Activated T-cell treated with anti-CD3 and anti-CD28 coated beads, Interleukin-2, amount 50 U/mL, for 24 hours (primary cell): Measurements from ENCODE around the gene MFNG.

ENCODE experiments used
- DNase-seq: peaks from one replicate; pipeline ENCODE4 v3.0.0-alpha.2; 2020
- H3K27ac Mint-ChIP-seq: 2 replicates; pipeline ENCODE4 v1.8.0; 2020; ENCODE audit warnings: mild to moderate bottlenecking, mixed read lengths
- H3K27me3 Mint-ChIP-seq: 2 replicates; pipeline ENCODE4 v1.8.0; 2020; ENCODE audit warnings: mixed read lengths
- H3K36me3 Mint-ChIP-seq: 2 replicates; pipeline ENCODE4 v1.8.0; 2020; ENCODE audit warnings: low read depth, mixed read lengths
- H3K4me1 Mint-ChIP-seq: 2 replicates; pipeline ENCODE4 v1.8.0; 2020; ENCODE audit warnings: low read depth, mixed read lengths
- H3K4me3 Mint-ChIP-seq: 2 replicates; pipeline ENCODE4 v1.8.0; 2020; ENCODE audit warnings: mild to moderate bottlenecking, moderate library complexity, mixed read lengths
- H3K9me3 Mint-ChIP-seq: 2 replicates; pipeline ENCODE4 v1.8.0; 2020; ENCODE audit warnings: mixed read lengths

The MFNG gene

DNA sequence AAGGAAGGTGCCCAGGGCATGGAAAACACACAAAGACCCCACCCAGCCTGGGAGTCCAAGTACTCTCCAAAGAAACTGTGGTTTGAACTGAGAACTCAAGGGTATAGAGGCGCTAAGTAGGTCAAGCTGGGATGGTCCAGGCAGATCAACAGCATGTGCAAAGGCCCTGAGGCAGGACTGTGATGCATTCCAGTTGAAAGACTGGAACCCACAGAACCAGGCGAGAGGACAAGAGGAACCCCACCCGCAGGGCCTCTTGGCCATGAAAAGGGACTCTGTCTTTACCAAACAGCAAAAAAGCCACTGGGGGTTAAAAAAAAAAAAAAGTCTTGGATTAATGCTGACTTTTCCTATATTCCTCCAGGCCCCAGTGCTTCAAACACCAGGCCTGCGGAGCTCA is 18.8 kb upstream of the MFNG start:
- no peaks in the 10 kb centered on the region for H3K27me3 Mint-ChIP-seq
- H3K36me3 Mint-ChIP-seq: no peaks in the 10 kb centered on the region
- no peak for DNase-seq
- H3K9me3 Mint-ChIP-seq: no peaks in the 10 kb centered on the region
- peaks cover 13% of the 10 kb centered on the region for H3K4me1 Mint-ChIP-seq
- H3K4me3 Mint-ChIP-seq: no peak overlapping the region
- no peak overlapping the region for H3K27ac Mint-ChIP-seq

DNA sequence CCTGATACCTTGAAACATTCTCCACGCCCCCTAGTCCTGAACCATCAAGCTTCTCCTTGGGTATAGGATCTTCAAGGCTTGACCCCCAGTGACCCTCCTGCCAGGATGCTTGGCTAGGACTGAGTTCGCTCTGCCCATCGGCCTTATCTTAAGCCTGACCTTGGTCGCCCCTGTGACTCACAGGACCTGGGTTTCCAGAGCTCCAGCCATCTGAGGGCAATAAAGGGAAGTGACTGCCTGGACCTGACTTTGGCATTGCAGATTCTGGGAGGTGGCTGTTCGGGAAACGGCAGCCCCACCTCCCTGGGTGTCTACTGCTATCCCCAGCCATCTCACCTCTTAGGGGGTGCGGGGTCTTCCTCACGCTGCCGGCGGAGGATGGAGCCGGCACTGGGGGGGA is 17.7 kb upstream of the MFNG start:
- H3K36me3 Mint-ChIP-seq: no peaks in the 10 kb centered on the region
- no peak overlapping the region for H3K4me3 Mint-ChIP-seq
- DNase-seq: no peak
- no peak overlapping the region for H3K27ac Mint-ChIP-seq
- peaks cover 13% of the 10 kb centered on the region for H3K4me1 Mint-ChIP-seq
- H3K27me3 Mint-ChIP-seq: no peaks in the 10 kb centered on the region
- H3K9me3 Mint-ChIP-seq: no peaks in the 10 kb centered on the region

DNA sequence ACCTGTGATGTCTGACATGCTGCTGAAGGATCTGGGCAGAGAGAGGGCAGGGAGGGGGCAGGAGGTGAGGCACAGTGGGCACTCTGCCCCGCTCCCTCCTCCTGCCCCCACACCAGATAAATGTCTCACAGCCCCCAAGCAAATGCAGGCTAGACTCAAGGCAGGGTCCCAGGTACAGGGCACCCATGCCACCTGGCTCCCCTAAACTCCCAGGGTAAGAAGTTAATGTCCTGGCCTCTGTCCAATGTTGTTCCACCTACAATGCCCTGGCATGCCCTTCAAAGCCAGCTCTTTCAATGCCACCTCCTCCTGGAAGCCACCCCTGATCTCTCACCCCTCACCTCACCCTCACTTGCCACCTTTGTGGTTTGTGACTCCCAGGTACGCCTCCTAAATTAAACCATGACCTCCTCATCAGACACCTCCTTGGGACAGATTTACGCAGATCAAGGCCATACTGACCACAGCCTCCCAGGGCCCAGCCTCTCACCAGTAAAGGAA is 17.0 kb upstream of the MFNG start:
- H3K27ac Mint-ChIP-seq: no peak overlapping the region
- H3K4me3 Mint-ChIP-seq: no peak overlapping the region
- DNase-seq: no peak
- H3K4me1 Mint-ChIP-seq: peaks cover 15% of the 10 kb centered on the region
- H3K36me3 Mint-ChIP-seq: no peaks in the 10 kb centered on the region
- no peaks in the 10 kb centered on the region for H3K27me3 Mint-ChIP-seq
- H3K9me3 Mint-ChIP-seq: no peaks in the 10 kb centered on the region

DNA sequence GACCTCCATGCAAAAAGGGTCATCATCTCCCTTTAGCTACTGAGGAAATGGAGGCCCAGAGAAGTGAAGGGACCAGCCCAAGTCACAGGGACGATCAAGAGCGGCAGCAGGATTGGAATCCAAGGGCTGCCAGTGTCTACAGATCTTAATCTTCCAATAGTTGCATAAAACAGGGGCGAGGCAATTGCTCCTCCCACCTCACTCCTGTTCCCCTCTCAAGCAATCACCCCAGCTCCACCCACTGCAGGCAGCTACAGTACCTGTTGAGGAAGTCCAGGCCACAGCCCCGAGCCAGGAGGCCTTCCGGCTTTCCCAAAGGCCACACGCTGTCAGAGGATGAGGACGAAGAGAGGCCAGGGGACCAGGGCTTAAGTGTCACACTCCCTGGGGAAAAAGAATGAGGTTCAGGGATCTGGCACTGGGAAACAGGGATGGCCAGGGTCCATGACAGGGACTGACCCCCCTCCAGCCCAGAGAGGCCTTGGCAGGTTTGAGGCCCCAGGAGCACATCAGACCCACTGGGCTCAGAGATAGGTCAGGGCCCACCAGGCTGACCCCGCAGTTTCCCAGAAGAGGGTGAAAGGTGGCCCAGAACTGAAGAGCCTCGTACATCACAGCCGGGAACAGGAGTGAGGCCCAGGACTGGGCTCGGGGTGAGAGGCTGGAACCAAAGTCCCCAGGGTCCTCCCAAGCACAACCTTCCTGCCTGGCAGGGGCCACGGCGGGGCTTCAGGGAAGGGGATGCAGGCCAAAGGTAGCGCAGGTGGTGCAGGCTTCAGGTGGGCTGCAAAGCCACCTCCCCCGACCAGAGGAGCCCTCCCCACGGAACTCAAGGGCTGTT is 16.4 kb upstream of the MFNG start:
- DNase-seq: no peak
- no peaks in the 10 kb centered on the region for H3K36me3 Mint-ChIP-seq

DNA sequence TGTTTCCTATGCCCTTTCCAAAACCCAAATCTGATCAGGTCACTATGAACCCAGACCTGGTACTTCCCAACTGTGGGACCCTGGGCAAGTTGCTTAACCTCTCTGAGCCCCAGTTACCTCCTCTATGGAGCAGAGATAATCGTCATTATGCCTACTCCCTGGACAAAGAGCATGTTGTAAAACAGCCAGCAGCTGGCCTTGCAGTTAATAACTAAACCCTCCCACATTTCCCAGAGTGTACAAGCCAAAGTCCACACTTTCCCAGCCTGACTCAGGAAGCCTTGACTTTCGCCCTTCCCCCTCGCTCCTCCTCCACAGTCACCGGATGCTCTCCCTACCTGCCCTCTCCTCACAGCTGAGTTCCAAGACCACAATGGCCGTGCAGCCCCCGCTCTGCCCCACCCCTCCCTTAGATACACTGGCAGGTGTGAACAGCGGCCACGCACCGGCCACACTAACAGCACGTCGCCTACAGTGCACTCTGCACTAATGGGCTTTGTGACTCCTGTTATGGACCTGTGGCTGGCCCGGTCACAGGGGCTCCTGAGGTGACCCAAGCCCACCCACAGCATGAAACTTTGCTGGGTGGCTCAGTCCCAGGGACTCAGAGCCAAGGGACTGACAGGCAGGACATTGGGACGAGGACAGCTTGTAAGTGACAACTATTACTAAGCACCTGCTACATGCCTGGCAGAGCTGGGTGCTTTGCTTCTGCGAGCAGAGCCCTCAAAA is 15.6 kb upstream of the MFNG start:
- Mint-ChIP-seq H3K27me3 (no peaks in the 10 kb centered on the region), H3K27ac (no peak overlapping the region), H3K9me3 (no peaks in the 10 kb centered on the region), H3K4me1 (peaks cover 17% of the 10 kb centered on the region), H3K4me3 (no peak overlapping the region), H3K36me3 (no peaks in the 10 kb centered on the region)
- no peak for DNase-seq

More for the DNA sequence above, 16.4 kb upstream of the MFNG start:
- Mint-ChIP-seq H3K27ac (no peak overlapping the region), H3K27me3 (no peaks in the 10 kb centered on the region), H3K4me1 (peaks cover 17% of the 10 kb centered on the region), H3K4me3 (no peak overlapping the region), H3K9me3 (no peaks in the 10 kb centered on the region)

DNA sequence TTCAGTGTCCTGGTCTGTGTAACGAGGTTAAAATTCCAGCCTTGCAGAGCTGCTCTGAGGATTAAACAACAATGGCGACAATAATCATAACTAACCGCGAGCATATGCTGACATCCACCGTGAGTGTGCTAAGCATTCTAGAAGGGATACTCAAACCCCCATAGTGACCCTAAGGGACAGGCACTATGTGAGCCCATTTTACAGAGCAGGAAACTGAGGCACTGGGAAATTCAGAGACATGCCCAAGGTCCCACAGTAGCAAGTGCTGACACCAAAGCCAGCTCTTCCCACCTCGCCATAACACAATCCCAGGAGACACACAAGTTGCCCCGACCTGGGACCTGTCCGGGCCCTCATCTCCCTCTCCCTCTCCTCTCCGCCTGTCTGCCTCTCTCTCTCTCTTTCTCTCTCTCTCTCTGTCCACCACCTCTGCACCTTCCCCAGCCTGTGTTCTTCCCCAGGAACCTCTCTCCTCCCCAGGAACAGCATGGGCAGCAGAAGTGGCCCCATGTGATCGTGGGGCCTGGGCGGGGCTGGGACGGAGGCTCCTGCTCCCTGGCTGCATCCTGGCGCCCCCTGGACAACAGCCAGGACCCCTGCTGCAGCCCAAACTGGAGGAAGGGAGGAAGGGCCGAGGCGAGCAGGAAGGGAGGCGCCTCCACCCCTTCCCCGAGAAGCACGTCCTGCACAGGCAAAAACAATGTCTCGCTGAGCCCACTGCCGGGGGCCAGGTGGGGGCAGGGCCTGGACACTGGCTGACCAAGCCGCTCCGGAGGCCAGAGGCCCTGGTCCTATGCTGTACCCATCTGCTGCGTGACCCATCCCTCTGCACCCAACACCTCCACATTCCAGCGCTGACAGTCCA is 14.8 kb upstream of the MFNG start:
- no peak for DNase-seq
- H3K9me3 Mint-ChIP-seq: no peaks in the 10 kb centered on the region
- H3K4me3 Mint-ChIP-seq: no peak overlapping the region
- no peaks in the 10 kb centered on the region for H3K36me3 Mint-ChIP-seq
- H3K27ac Mint-ChIP-seq: no peak overlapping the region
- H3K4me1 Mint-ChIP-seq: peaks cover 17% of the 10 kb centered on the region
- H3K27me3 Mint-ChIP-seq: no peaks in the 10 kb centered on the region

DNA sequence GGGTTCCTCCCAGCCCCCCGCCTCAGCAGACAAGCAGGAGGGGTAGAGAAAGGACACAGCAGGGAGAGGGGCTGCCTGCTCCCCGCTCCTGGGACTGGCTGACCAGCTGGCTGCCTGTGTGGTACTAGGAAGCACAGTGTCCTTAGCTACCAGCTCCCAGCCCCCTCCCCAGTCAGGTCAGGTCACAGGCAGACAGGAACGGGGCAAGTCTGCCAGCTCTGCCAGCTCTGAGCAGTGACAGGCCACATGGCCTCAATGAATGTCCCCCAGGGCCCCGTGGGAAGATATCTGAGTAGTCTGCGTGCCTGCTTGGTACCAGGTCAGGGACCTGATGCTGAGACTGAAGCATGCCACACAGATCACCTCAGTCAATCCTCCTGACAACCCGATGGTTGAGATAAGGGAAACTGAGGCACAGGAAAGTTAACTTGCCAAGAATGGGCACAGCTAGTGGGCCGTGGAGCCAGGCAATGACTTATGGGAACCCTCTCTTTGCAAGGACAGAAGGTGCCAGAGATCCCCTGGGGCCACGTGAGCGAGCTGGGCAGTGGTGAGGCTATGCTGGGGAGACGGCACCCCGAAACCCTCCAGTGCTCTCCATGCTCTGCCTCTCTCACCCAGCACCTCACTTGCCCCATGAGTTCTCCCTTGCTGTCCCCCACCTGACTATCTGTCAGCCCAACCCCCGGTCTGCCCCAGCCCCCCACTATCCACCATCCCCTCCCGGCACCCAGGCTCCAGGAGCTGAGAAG is 13.8 kb upstream of the MFNG start:
- no peaks in the 10 kb centered on the region for H3K27me3 Mint-ChIP-seq
- peaks cover 17% of the 10 kb centered on the region for H3K4me1 Mint-ChIP-seq
- DNase-seq: no peak
- no peaks in the 10 kb centered on the region for H3K9me3 Mint-ChIP-seq
- H3K4me3 Mint-ChIP-seq: no peak overlapping the region
- no peaks in the 10 kb centered on the region for H3K36me3 Mint-ChIP-seq
- H3K27ac Mint-ChIP-seq: no peak overlapping the region

DNA sequence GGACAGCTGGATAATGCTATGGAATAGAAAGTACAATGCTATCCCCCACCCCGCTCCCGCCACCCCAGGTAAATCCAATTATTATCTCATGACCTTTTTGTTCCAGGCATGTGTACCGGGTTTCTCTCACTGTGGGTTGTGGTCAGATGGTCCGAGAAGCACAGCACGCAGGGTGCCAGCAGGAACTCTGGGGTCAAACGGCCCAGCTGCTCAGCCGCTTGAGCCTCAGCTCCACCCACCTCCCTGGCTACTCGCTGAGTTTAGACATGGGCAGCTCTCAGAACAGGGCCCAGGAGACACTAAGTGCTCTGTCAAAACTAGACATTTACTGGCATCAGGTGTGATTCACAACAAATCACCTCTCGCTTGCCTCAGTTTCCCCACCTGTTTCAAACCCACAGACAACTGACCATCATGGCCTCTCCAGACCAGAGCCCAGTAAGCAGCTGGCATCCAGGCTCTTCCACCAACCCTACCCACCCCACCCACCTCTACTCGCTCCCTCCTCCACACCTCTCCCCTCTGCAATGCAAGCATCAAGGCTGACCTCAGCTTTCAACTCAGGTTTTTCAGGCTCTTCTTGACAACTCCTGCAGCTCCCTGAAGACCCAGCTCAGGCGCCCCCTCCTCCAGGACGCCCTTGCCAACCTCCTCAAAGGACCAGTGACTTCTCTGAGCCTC is 13.0 kb upstream of the MFNG start:
- Mint-ChIP-seq H3K27ac (no peak overlapping the region), H3K27me3 (no peaks in the 10 kb centered on the region), H3K36me3 (no peaks in the 10 kb centered on the region), H3K4me3 (no peak overlapping the region), H3K4me1 (peaks cover 17% of the 10 kb centered on the region), H3K9me3 (no peaks in the 10 kb centered on the region)
- no peak for DNase-seq

DNA sequence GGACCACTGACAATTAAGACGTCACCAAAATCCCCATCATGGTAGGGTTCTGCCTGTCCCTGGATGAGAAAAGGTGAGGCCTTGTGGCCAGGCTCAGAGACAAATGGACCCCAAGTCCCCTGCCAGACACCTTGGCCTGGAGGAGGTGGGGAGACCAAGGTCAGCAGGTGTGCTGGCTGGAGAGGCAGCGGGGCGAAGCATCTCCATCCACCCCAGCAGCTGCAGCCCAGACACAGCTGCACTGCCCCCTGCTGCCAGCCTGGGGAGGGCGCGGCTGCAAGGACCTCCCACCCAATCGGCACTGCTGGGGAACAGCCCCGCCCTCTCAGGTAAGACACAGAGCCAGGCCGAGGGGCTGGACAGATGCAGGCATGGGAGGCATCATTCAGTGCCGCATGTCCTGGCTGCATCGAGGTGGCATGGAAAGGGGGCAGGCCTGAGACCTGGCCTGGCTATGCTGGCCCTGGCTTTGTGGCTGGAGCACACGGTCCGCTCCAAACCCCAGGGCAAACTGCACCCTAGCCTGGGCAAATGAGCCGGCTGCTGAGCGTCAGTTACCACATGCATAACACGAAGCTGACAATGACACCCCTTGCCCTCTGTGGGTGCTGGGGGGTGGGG is 12.2 kb upstream of the MFNG start:
- DNase-seq: peak; percentile 81
- no peak overlapping the region for H3K4me3 Mint-ChIP-seq
- no peaks in the 10 kb centered on the region for H3K27me3 Mint-ChIP-seq
- peaks cover 17% of the 10 kb centered on the region for H3K4me1 Mint-ChIP-seq
- no peak overlapping the region for H3K27ac Mint-ChIP-seq
- H3K36me3 Mint-ChIP-seq: no peaks in the 10 kb centered on the region
- no peaks in the 10 kb centered on the region for H3K9me3 Mint-ChIP-seq

DNA sequence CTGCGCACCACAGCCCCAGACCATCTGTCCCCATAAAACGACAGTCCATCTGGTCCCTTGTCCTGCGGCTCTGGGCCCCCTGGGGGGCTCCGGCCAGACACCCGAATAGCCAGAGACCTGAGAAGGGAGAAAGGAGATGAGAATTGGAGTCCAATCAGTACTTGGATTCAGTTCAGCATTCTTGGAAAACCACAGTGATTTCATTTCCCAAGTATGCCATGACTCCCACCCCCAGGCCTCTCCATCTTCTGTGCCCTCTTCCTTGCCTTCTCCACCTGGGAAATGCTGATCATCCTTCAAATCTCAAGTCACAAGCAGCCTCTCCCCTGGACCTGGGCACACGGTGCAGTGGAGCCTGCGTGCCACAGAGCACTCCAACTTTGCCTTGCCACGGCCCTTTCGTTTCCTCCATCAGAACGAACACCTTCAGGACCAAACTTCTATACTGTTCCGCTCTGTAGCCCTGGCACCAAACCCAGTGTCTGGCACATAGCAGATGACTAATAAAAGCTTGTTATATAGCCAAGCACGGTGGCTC is 10.9 kb upstream of the MFNG start:
- Mint-ChIP-seq H3K27me3 (no peaks in the 10 kb centered on the region), H3K36me3 (no peaks in the 10 kb centered on the region), H3K4me3 (no peak overlapping the region), H3K27ac (no peak overlapping the region), H3K9me3 (no peaks in the 10 kb centered on the region), H3K4me1 (peaks cover 23% of the 10 kb centered on the region)
- DNase-seq: no peak

DNA sequence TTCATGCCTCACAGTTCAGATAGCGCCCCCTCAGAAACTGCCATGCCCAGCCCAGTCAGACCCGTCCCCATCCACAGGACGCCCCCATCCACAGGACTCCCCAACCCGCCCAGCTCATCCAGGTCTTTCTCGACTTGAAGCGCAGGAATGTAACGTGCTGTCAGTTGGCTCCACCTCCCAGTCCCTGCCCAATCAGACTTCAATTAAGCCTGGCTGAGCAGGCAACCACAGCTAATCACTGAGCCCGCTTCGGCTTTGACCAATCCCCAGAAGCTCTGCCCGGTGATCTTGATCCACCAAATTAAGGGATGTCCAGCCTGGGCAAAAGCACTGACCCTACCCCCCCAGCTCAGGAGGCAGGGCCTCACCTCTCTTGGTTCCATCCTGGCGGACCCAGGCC is 10.5 kb upstream of the MFNG start:
- H3K4me3 Mint-ChIP-seq: no peak overlapping the region
- no peaks in the 10 kb centered on the region for H3K27me3 Mint-ChIP-seq
- no peak overlapping the region for H3K27ac Mint-ChIP-seq
- H3K36me3 Mint-ChIP-seq: no peaks in the 10 kb centered on the region
- no peaks in the 10 kb centered on the region for H3K9me3 Mint-ChIP-seq
- DNase-seq: no peak
- H3K4me1 Mint-ChIP-seq: peaks cover 20% of the 10 kb centered on the region

DNA sequence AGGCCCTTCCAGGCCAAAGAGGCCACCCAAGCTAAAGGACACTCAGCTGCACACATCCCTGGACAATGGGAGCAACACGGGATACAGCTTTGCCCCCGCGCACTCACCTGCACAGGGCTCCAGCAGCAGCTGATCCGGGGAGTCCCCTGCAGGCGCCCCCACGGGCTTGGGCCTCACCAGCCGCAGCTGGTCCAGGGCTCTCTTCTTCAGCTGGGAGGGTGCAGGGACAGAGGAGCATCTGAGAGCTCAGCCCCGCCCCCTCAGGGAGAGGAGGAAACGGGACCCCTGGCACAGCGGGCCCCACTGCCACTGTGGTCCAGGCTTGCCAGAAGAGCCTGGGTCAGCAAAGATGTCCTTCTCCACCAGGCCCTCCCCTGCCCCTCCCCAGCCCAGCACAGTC is 7.8 kb upstream of the MFNG start:
- H3K36me3 Mint-ChIP-seq: no peaks in the 10 kb centered on the region
- peaks cover 35% of the 10 kb centered on the region for H3K4me1 Mint-ChIP-seq
- H3K27ac Mint-ChIP-seq: no peak overlapping the region
- no peaks in the 10 kb centered on the region for H3K9me3 Mint-ChIP-seq
- H3K27me3 Mint-ChIP-seq: no peaks in the 10 kb centered on the region
- no peak overlapping the region for H3K4me3 Mint-ChIP-seq
- no peak for DNase-seq
